Measurements from ENCODE around the gene MCF2L.

GRCh38 chr13:112959206-112959605 lies 9.8 kb upstream of the MCF2L start:
- TF ChIP-seq REST (IDR thresholded peaks at IDR 0.05; ENCODE audit: low read depth, low read length), result no peak
- no peak for TF ChIP-seq RELB (IDR thresholded peaks at IDR 0.05; ENCODE audit: low read depth)
- no peak for TF ChIP-seq FOS (IDR thresholded peaks at IDR 0.05; ENCODE audit: borderline replicate concordance, extremely low read depth, insufficient read length)
